ENCODE measurements around the gene POTEJ.
"Not testable (repeated sequence)": the region's sequence is repeated elsewhere in the genome, so short reads cannot be mapped to it uniquely, and the experiment has no call there.

DNA sequence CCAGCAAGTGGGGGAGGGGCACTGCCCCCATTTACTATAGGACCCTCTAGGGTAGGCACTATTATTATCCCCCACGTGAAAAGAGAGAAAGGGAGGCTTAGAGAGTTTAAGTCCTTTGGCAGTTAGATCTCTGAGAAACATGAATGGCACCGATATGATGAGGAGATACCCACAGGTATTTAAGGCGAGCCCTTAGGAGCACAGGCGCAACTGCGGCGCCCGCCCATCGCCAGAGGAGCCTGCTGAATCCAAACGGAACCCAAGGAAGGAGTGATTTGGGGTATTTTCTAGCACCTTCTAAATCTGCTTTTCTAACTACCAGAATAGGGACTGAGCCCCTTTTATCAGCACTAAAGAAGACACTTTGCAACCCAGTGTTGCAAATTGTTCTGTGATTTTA lies 11.3 kb upstream of the POTEJ start:
- not testable (repeated sequence) for TF ChIP-seq POLR2A, POLR2AphosphoS5, SPI1 (IDR thresholded peaks at IDR 0.05; ENCODE audit: low read depth, low read length)

Data from GM12891 (cell line).